ENCODE data around the gene SIGLEC9.
A peak's percentile ranks its signal among the peaks of the same experiment; 100 is the strongest.

The SIGLEC9 gene

GRCh38 chr19:51111606-51112005 lies 13.1 kb upstream of the SIGLEC9 start:
- H3K27ac ChIP-seq, result peak overlapping the region in 3 of 11 experiments; percentile 57 to 81 (median 81); a peak in 3 of 22 replicates
- peaks cover 0 to 3% (median 0%) of the 10 kb centered on the region in 11 experiments; a peak in 3 of 22 replicates for H3K27me3 ChIP-seq
- H3K4me3 ChIP-seq, result no peak overlapping the region
- no peaks in the 10 kb centered on the region for H3K9me3 ChIP-seq (replicated peaks in 1 of 11)
- TF ChIP-seq Cebpa-rat (IDR thresholded peaks at IDR 0.05), result no peak
- peak overlapping the region in 5 of 11 experiments; percentile 70 to 98 (median 86); a peak in 8 of 22 replicates for H3K4me2 ChIP-seq
- H3K36me3 ChIP-seq, result no peaks in the 10 kb centered on the region
- peaks cover 17 to 92% (median 58%) of the 10 kb centered on the region in 10 experiments for H3K4me1 ChIP-seq
- H4K20me1 ChIP-seq, result no peaks in the 10 kb centered on the region; a peak in 1 of 22 replicates
- H3K9ac ChIP-seq, result no peak overlapping the region

GRCh38 chr19:51114087-51114729 lies 10.5 kb upstream of the SIGLEC9 start:
- H3K4me3 ChIP-seq, result no peak overlapping the region
- no peaks in the 10 kb centered on the region for H4K20me1 ChIP-seq
- H3K4me1 ChIP-seq, result peaks cover 0 to 100% (median 47%) of the 10 kb centered on the region in 10 experiments; a peak in 18 of 20 replicates
- no peak for TF ChIP-seq Cebpa-rat (IDR thresholded peaks at IDR 0.05)
- H3K27ac ChIP-seq, result peak overlapping the region in 8 of 11 experiments; percentile 4 to 81 (median 61); a peak in 12 of 22 replicates
- no peaks in the 10 kb centered on the region for H3K36me3 ChIP-seq
- peak overlapping the region in 5 of 11 experiments; percentile 15 to 63 (median 50); a peak in 9 of 22 replicates for H3K9ac ChIP-seq
- no peaks in the 10 kb centered on the region for H3K9me3 ChIP-seq (replicated peaks in 1 of 11)
- H3K4me2 ChIP-seq, result peak overlapping the region in 8 of 11 experiments; percentile 2 to 100 (median 78); a peak in 14 of 22 replicates
- H3K27me3 ChIP-seq, result no peaks in the 10 kb centered on the region; a peak in 1 of 22 replicates

- H3K27ac ChIP-seq, result peak overlapping the region in 2 of 11 experiments; percentile 19 to 81; a peak in 1 of 22 replicates
- H3K9me3 ChIP-seq (replicated peaks in 1 of 11), result no peaks in the 10 kb centered on the region
- peak overlapping the region in 4 of 11 experiments; percentile 19 to 100 (median 92); a peak in 6 of 22 replicates for H3K4me2 ChIP-seq
- H3K36me3 ChIP-seq, result no peaks in the 10 kb centered on the region
- no peaks in the 10 kb centered on the region for H3K27me3 ChIP-seq
- H3K4me3 ChIP-seq, result no peak overlapping the region
- peaks cover 10 to 100% (median 66%) of the 10 kb centered on the region in 10 experiments for H3K4me1 ChIP-seq
- TF ChIP-seq Cebpa-rat (IDR thresholded peaks at IDR 0.05), result no peak
- no peak overlapping the region; a peak in 1 of 22 replicates for H3K9ac ChIP-seq
- H4K20me1 ChIP-seq, result no peaks in the 10 kb centered on the region
Observed at GRCh38 chr19:51116736-51117286, 7.9 kb upstream of the SIGLEC9 start.

- peak overlapping the region in 5 of 11 experiments; percentile 8 to 71 (median 62); a peak in 6 of 22 replicates for H3K9ac ChIP-seq
- H3K27ac ChIP-seq, result peak overlapping the region in 9 of 11 experiments; percentile 87 to 98 (median 95); a peak in 15 of 22 replicates
- no peak for TF ChIP-seq Cebpa-rat (IDR thresholded peaks at IDR 0.05)
- H3K4me1 ChIP-seq, result peaks cover 33 to 100% (median 68%) of the 10 kb centered on the region in 10 experiments
- no peaks in the 10 kb centered on the region for H4K20me1 ChIP-seq
- no peaks in the 10 kb centered on the region for H3K9me3 ChIP-seq (replicated peaks in 1 of 11)
- H3K4me3 ChIP-seq, result peak overlapping the region in 2 of 10 experiments; percentile 2 to 22; a peak in 2 of 20 replicates
- H3K36me3 ChIP-seq, result no peaks in the 10 kb centered on the region
- peak overlapping the region in 9 of 11 experiments; percentile 0 to 100 (median 94); a peak in 13 of 22 replicates for H3K4me2 ChIP-seq
- H3K27me3 ChIP-seq, result no peaks in the 10 kb centered on the region
Observed at GRCh38 chr19:51119101-51119500, 5.6 kb upstream of the SIGLEC9 start.

- Histone ChIP-seq H3K9ac (peak overlapping the region in 5 of 11 experiments; percentile 8 to 71 (median 62); a peak in 11 of 22 replicates), H4K20me1 (no peaks in the 10 kb centered on the region), H3K4me1 (peaks cover 38 to 100% (median 68%) of the 10 kb centered on the region in 10 experiments), H3K36me3 (no peaks in the 10 kb centered on the region), H3K27ac (peak overlapping the region in 10 of 11 experiments; percentile 30 to 98 (median 94); a peak in 18 of 22 replicates), H3K4me3 (peak overlapping the region in 3 of 10 experiments; percentile 2 to 11 (median 4); a peak in 4 of 20 replicates), H3K9me3 (replicated peaks in 1 of 11) (no peaks in the 10 kb centered on the region), H3K27me3 (no peaks in the 10 kb centered on the region), H3K4me2 (peak overlapping the region in 8 of 11 experiments; percentile 0 to 100 (median 96); a peak in 13 of 22 replicates)
- no peak for TF ChIP-seq Cebpa-rat (IDR thresholded peaks at IDR 0.05)
Observed at GRCh38 chr19:51119611-51120010, 5.1 kb upstream of the SIGLEC9 start.

GRCh38 chr19:51120160-51120559 lies 4.5 kb upstream of the SIGLEC9 start:
- Histone ChIP-seq H3K4me2 (peak overlapping the region in 8 of 11 experiments; percentile 0 to 100 (median 96); a peak in 14 of 22 replicates), H3K4me3 (peak overlapping the region in 3 of 10 experiments; percentile 2 to 11 (median 4); a peak in 4 of 20 replicates), H3K9ac (peak overlapping the region in 6 of 11 experiments; percentile 3 to 71 (median 50); a peak in 8 of 22 replicates), H3K4me1 (peaks cover 44 to 100% (median 69%) of the 10 kb centered on the region in 10 experiments), H4K20me1 (no peaks in the 10 kb centered on the region), H3K27me3 (no peaks in the 10 kb centered on the region), H3K9me3 (replicated peaks in 1 of 11) (no peaks in the 10 kb centered on the region), H3K36me3 (no peaks in the 10 kb centered on the region), H3K27ac (peak overlapping the region in 10 of 11 experiments; percentile 30 to 98 (median 94); a peak in 19 of 22 replicates)
- no peak for TF ChIP-seq Cebpa-rat (IDR thresholded peaks at IDR 0.05)

- Histone ChIP-seq H3K9ac (peak overlapping the region in 9 of 11 experiments; percentile 37 to 91 (median 83); a peak in 11 of 22 replicates), H3K4me1 (peaks cover 55 to 100% (median 76%) of the 10 kb centered on the region in 10 experiments), H3K27ac (peak overlapping the region; percentile 87 to 98 (median 93)), H3K4me3 (no peak overlapping the region; a peak in 1 of 20 replicates), H3K9me3 (replicated peaks in 1 of 11) (no peaks in the 10 kb centered on the region), H3K27me3 (no peaks in the 10 kb centered on the region), H3K4me2 (peak overlapping the region; percentile 86 to 100 (median 96)), H4K20me1 (no peaks in the 10 kb centered on the region), H3K36me3 (peaks cover 0 to 10% (median 0%) of the 10 kb centered on the region in 11 experiments; a peak in 5 of 22 replicates)
- TF ChIP-seq Cebpa-rat (IDR thresholded peaks at IDR 0.05), result no peak
Observed at GRCh38 chr19:51121257-51121656, 3.4 kb upstream of the SIGLEC9 start.

GRCh38 chr19:51122112-51122981 lies 2.4 kb upstream of the SIGLEC9 start:
- Histone ChIP-seq H3K36me3 (peaks cover 0 to 21% (median 0%) of the 10 kb centered on the region in 11 experiments; a peak in 7 of 22 replicates), H4K20me1 (no peaks in the 10 kb centered on the region), H3K4me1 (peaks cover 66 to 100% (median 87%) of the 10 kb centered on the region in 10 experiments), H3K9ac (peak overlapping the region; percentile 76 to 91 (median 83)), H3K9me3 (replicated peaks in 1 of 11) (no peaks in the 10 kb centered on the region), H3K27me3 (no peaks in the 10 kb centered on the region), H3K4me3 (peak overlapping the region in 6 of 10 experiments; percentile 60 to 77 (median 68); a peak in 13 of 20 replicates), H3K4me2 (peak overlapping the region; percentile 86 to 100 (median 96)), H3K27ac (peak overlapping the region; percentile 87 to 98 (median 93))
- TF ChIP-seq Cebpa-rat (IDR thresholded peaks at IDR 0.05), result no peak
